Erythroblast (primary cell): ENCODE data around the gene EGFL7.

Experiments
- GATA1 ChIP-seq: IDR thresholded peaks from 2 replicates; pipeline ENCODE4 v1.6.1; 2011; ENCODE audit warnings: low read depth, mild to moderate bottlenecking, control low read depth, low read length, moderate library complexity
- POLR2A ChIP-seq: IDR thresholded peaks from 2 replicates; pipeline ENCODE4 v1.6.1; 2011; ENCODE audit warnings: mild to moderate bottlenecking, low read length

DNA sequence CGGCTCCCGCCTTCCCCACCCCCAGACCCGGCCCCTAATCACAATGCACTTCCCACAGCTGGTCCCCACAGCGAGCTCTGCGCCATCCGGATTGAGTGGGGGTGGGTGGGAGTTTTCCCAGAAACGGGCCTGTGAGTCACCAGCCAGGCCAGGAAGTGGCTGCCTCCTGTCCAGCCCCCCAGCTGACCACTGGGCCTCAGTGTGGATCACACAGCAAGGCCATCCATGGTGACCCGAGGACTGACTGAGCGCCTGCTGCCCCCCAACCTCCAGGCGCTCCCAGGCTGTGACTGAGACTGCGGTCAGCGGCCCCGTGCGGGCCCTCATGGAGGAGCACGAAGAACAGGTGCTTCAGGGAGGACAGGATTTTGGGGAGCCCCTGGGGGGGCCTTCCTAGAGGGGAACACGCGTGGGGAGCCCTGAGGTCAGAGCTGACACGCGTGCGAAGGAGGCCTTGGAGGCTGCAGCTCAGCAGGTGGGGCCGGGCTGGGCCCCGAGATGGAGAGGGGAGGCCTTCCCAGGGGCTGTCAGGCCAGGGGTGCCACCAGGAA, 48.3 kb upstream of the EGFL7 start:
- TF ChIP-seq POLR2A (no peak), GATA1 (no peak)
